ENCODE measurements around the gene SPATA32. TPM values are rescaled to one million over a fixed set of nuclear protein-coding genes. Genes with fewer than 3 reads are reported as not detected.

Gene SPATA32, protein sequence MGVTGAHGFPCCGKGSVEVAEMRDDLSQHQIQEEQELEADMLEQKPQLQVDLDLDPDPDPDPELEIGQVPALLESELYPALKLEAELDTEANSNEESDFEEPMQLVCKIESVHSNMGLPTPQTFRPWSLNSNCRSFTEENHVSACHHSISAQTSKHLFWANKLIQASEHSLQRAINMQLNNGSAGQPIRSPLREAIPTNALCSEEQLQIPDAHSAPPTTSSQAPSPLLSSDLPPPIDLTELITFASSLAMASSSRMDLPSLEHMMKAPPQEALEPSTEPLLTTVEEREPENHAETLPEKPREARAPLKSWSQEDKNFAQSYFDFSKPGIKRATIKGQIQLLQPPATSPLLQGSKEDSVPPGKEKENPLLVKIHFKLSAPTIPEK
- not detected in 2 replicates for total RNA-seq (ENCODE audit: low replicate concordance)

DNA sequence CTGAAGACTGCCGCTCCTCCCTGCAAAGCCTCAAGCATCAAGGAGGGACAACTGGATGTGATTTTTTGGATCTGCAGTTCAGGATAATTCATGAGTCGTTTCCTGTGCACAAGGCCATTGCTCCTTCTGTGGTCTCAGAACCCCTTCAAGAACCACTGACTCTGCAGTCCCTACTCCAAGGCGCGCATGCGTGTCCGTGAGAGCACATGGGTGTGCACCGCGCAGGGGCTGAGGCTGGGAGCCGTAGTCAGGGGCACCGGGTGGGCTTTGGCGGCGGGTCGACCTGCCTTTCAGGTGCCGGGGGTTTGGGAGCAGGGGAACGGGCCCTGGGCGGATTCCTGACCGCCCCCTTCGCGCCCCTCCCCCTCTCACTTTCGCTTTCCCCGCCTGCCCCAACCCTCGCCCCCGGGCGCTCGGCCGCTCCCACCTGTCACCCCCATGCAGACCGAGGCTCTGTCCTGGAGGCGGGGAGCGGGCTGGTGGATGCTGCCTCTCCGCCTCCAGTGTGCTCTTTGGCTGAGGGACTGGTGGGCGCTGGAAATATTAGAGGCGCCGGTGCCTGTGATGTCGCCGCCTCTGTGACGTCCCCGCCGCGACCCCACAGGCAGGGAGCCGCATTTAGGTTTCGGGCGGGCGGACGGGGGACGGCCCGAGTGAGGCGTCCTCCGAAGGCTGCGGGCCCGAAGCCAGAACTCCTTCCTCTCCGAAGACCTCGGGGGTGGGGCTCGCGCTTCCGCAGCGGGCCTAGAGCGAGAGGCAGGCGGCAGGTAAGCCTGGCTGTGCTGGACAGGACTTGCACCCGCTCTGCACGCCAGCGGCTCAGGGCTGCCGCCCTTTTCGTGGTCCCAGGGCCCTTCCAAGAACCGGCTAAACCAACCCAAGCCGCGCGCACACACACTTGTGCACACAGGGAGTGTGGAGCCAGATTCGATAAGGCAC is at the start of gene SPATA32:
SPATA32 (minus strand) TSS at position 518 of the 939 bp plus-strand sequence; CDS start at position 440, 78 bp downstream.
- Mint-ChIP-seq H3K9me3 (no peaks in the 10 kb centered on the region), H3K27ac (peak within 1 kb of the TSS; percentile 86)
- H3K4me2 ChIP-seq: peak within 1 kb of the TSS; percentile 89

DNA sequence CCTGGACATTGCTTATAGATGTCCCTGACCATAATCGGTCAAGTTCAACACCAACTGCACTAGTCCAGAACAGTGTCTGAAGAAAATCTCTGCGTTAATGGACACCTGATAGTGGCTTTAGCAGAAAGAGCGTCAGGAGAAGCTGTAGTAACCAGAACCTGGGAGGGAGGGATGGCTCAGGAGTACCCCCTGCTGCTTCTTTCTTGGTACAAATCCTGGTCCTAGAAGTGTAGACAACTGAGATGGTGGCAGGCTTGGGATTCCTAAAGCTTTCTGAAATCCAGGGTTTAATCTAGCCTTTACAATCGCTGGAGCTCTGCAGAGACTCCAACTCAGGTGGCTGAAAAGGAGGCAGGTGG is 49.5 kb upstream of the SPATA32 start:
- Histone ChIP-seq H3K4me3 (no peak overlapping the region), H3F3A (ENCODE audit: low read depth) (peaks cover 9% of the 10 kb centered on the region), H3K79me2 (ENCODE audit: low read depth) (peaks cover 63% of the 10 kb centered on the region), H3K36me3 (no peaks in the 10 kb centered on the region), H3K9me3 (ENCODE audit: low read depth) (no peaks in the 10 kb centered on the region), H3K4me2 (no peak overlapping the region), H4K20me1 (ENCODE audit: low read depth) (peaks cover 77% of the 10 kb centered on the region), H3K27me3 (no peaks in the 10 kb centered on the region), H3K4me1 (peaks cover 16% of the 10 kb centered on the region), H3K27ac (no peak overlapping the region), H2AFZ (replicated peaks) (no peak overlapping the region), H3K9ac (no peak overlapping the region)
- Mint-ChIP-seq H3K4me1 (peaks cover 36% of the 10 kb centered on the region), H3K36me3 (peaks cover 20% of the 10 kb centered on the region), H3K4me3 (no peak overlapping the region), H3K27ac (peak overlapping the region; percentile 50), H3K9me3 (no peaks in the 10 kb centered on the region), H3K27me3 (ENCODE audit: insufficient read depth, low read depth) (no peaks in the 10 kb centered on the region)
- TF ChIP-seq EZH2 (IDR thresholded peaks at IDR 0.05) (no peak), EZH2phosphoT487 (IDR thresholded peaks at IDR 0.05) (no peak)
- TF ChIP-seq, protein P1, sequence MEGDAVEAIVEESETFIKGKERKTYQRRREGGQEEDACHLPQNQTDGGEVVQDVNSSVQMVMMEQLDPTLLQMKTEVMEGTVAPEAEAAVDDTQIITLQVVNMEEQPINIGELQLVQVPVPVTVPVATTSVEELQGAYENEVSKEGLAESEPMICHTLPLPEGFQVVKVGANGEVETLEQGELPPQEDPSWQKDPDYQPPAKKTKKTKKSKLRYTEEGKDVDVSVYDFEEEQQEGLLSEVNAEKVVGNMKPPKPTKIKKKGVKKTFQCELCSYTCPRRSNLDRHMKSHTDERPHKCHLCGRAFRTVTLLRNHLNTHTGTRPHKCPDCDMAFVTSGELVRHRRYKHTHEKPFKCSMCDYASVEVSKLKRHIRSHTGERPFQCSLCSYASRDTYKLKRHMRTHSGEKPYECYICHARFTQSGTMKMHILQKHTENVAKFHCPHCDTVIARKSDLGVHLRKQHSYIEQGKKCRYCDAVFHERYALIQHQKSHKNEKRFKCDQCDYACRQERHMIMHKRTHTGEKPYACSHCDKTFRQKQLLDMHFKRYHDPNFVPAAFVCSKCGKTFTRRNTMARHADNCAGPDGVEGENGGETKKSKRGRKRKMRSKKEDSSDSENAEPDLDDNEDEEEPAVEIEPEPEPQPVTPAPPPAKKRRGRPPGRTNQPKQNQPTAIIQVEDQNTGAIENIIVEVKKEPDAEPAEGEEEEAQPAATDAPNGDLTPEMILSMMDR (IDR thresholded peaks at IDR 0.05): no peak
- DNase-seq (ENCODE audit: low spot score): peak; percentile 21

More for the DNA sequence above, at the start of gene SPATA32:
- no peak within 1 kb of the TSS for H3K27ac ChIP-seq
- H3K9me3 ChIP-seq (ENCODE audit: low read depth): no peaks in the 10 kb centered on the region
- H3K4me3 ChIP-seq: peak within 1 kb of the TSS; percentile 60
- peaks cover 8% of the 10 kb centered on the region for H3K4me1 ChIP-seq
- DNase-seq (ENCODE audit: low spot score): peak; percentile 83
- H4K20me1 ChIP-seq (ENCODE audit: low read depth): no peaks in the 10 kb centered on the region
- no peak within 1 kb of the TSS for H3K9ac ChIP-seq
- H3K27me3 ChIP-seq: peaks cover 16% of the 10 kb centered on the region
- H3K79me2 ChIP-seq (ENCODE audit: low read depth): no peaks in the 10 kb centered on the region
- TF ChIP-seq, protein P1 (IDR thresholded peaks at IDR 0.05): no peak
- TF ChIP-seq EZH2 (IDR thresholded peaks at IDR 0.05) (no peak), EZH2phosphoT487 (IDR thresholded peaks at IDR 0.05) (no peak)
- Mint-ChIP-seq H3K4me3 (peak within 1 kb of the TSS; percentile 20), H3K4me1 (peaks cover 6% of the 10 kb centered on the region), H3K27me3 (ENCODE audit: insufficient read depth, low read depth) (peaks cover 2% of the 10 kb centered on the region), H3K36me3 (peaks cover 4% of the 10 kb centered on the region)
- no peaks in the 10 kb centered on the region for H3K36me3 ChIP-seq
- peak within 1 kb of the TSS; percentile 88 for H2AFZ ChIP-seq (replicated peaks)
- no peaks in the 10 kb centered on the region for H3F3A ChIP-seq (ENCODE audit: low read depth)

DNA sequence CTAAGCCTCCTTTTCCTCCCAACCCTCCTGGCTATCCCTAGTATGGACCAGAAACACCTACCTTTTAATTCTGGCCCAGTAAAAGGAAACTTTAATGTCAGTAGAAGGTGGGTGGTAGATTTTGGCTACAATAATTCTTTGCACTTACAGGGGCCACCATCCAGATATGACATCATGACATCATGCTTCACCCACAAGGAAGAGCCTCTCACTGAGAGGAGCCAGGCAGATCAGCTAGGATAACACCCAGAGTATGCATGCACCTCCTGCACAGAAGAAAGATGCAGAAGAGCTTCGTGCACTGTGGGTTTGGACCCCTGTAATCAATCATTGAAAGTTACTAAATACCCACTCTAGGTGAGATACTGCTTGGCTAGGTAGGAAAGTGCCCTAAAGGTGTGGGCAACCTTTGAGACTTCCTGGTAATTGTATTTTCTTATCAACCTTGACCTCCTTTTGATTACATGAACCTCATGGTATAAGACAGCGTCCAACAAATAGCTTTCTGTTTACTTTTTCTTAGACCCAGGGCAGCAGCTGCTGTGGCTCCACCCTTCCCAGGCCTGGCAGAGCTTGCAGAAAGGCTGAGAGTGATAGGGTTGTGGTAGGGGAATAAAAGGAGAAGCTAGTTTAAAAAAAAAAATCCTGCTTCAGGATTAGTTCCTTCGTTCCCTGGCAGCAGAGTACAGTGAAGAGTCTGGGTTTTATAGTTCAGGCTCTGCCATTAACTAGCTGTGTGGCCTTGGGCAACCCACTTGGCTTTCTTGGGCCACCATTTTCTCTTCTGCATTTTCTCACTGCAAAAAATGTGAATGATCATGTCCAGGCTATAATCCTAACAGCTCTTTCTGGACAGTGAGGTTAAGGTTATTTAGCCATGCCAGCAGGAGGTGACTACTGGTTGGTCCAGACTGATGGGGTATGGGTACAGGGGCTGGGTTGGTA is 48.8 kb upstream of the SPATA32 start:
- no peak overlapping the region for H3K4me3 ChIP-seq
- H3K27me3 ChIP-seq: no peaks in the 10 kb centered on the region
- no peak overlapping the region for H3K27ac ChIP-seq
- peaks cover 2% of the 10 kb centered on the region for H3F3A ChIP-seq (ENCODE audit: low read depth)
- H2AFZ ChIP-seq (replicated peaks): no peak overlapping the region
- no peak for DNase-seq (ENCODE audit: low spot score)
- TF ChIP-seq EZH2 (IDR thresholded peaks at IDR 0.05) (no peak), EZH2phosphoT487 (IDR thresholded peaks at IDR 0.05) (no peak)
- TF ChIP-seq, protein P1 (IDR thresholded peaks at IDR 0.05): no peak
- Mint-ChIP-seq H3K9me3 (no peaks in the 10 kb centered on the region), H3K4me3 (peak overlapping the region; percentile 15), H3K27me3 (ENCODE audit: insufficient read depth, low read depth) (no peaks in the 10 kb centered on the region), H3K27ac (peak overlapping the region; percentile 50), H3K4me1 (peaks cover 35% of the 10 kb centered on the region), H3K36me3 (peaks cover 21% of the 10 kb centered on the region)
- H3K9ac ChIP-seq: no peak overlapping the region
- H3K4me2 ChIP-seq: no peak overlapping the region
- H3K9me3 ChIP-seq (ENCODE audit: low read depth): no peaks in the 10 kb centered on the region
- peaks cover 11% of the 10 kb centered on the region for H3K4me1 ChIP-seq
- no peaks in the 10 kb centered on the region for H3K36me3 ChIP-seq
- peaks cover 70% of the 10 kb centered on the region for H4K20me1 ChIP-seq (ENCODE audit: low read depth)
- H3K79me2 ChIP-seq (ENCODE audit: low read depth): peaks cover 65% of the 10 kb centered on the region
